Left cardiac atrium (tissue), 4 donors: ENCODE data around the gene PROC. TPM values are rescaled to one million over a fixed set of nuclear protein-coding genes. Genes with fewer than 3 reads are reported as not detected.
A peak's percentile ranks its signal among the peaks of the same experiment; 100 is the strongest.

ENCODE experiments used
- ATAC-seq, 2 donors: fragments of 200-7000 bp; cut with Tn5 transposase; one replicate each; pipeline ENCODE4 v1.9.1; 2020; ENCODE audit warnings: mild to moderate bottlenecking in 2 of 2, moderate library complexity in 2 of 2
- DNase-seq: peaks from one replicate; pipeline ENCODE4 v3.0.0-alpha.2; 2020
- intact Hi-C, 2 donors: fragments of 100-400 bp; cut with DNase I; formaldehyde crosslinking; loops; one replicate each; pipeline versions ENCODE4 v1.14.1 to v1.15.1; 2022 to 2023
- long read RNA-seq: library from polyadenylated mRNA; unstranded; transcript quantifications from one replicate; pipeline ENCODE4 v2.0.0, GENCODE V29; 2021
- total RNA-seq, 2 donors: library from RNA; stranded (reverse); fragmentation: NEBNext Ultra II Directional; extraction: Animal tissue kit (Norgen Biotek cat#: 25700); gene quantifications; one replicate each; pipeline ENCODE4 v1.2.1, GENCODE V29; 2021
- donor health status: DM: no; HTN: yes; CAD: no.
- donor health status: DM: no; HTN: yes; CAD: no; lungs with severe emphysema.
- donor health status: DM: yes; HTN: yes; CAD: no.
- donor health status: Dilated cardiomyopathy.

The PROC gene
- total RNA-seq, result not detected
- long read RNA-seq, result 0 reads

GRCh38 chr2:127418300-127419111 is at the start of gene PROC:
Gene PROC, plus strand, starts transcription at chr2:127418427. Its CDS starts 1,516 bp downstream, at chr2:127419943.
- DNase-seq (no peak), ATAC-seq (no peak)
- intact Hi-C loops, result loop anchor here in 1 of 2 donors (5.0 kb wide), 1 partner anchor 71 kb away; no protein-coding TSS in a partner anchor

GRCh38 chr2:127370010-127370409 is 48.2 kb upstream of the PROC start:
- no peak for ATAC-seq
- intact Hi-C loops, result no loop called here
- DNase-seq, result no peak

- DNase-seq (peak; percentile 55), ATAC-seq (peak; percentile 67 to 92)
- intact Hi-C loops, result no loop called here
These were observed 47.2 kb upstream of the PROC start for GRCh38 chr2:127371037-127371436.

- no peak for DNase-seq
- intact Hi-C loops, result no loop called here
- ATAC-seq, result no peak
These were observed 44.7 kb upstream of the PROC start for GRCh38 chr2:127373362-127374083.

- intact Hi-C loops, result no loop called here
- DNase-seq (no peak), ATAC-seq (no peak)
These were observed 42.0 kb upstream of the PROC start for GRCh38 chr2:127376257-127376656.

GRCh38 chr2:127377262-127377661 is 41.0 kb upstream of the PROC start:
- DNase-seq (no peak), ATAC-seq (no peak)
- intact Hi-C loops, result no loop called here

- DNase-seq, result no peak
- intact Hi-C loops, result no loop called here
- ATAC-seq, result peak in 1 of 2 donors; percentile 47
These were observed 39.5 kb upstream of the PROC start for GRCh38 chr2:127378720-127379119.

GRCh38 chr2:127379712-127380355 is 38.4 kb upstream of the PROC start:
- intact Hi-C loops, result no loop called here

GRCh38 chr2:127381762-127382161 is 36.5 kb upstream of the PROC start:
- no peak for ATAC-seq
- intact Hi-C loops, result no loop called here
- no peak for DNase-seq

More at GRCh38 chr2:127379712-127380355, 38.4 kb upstream of the PROC start:
- DNase-seq (no peak), ATAC-seq (no peak)

- intact Hi-C loops, result no loop called here
- DNase-seq (no peak), ATAC-seq (no peak)
These were observed 35.4 kb upstream of the PROC start for GRCh38 chr2:127382831-127383230.

- no peak for DNase-seq
- ATAC-seq, result no peak
- intact Hi-C loops, result no loop called here
These were observed 33.7 kb upstream of the PROC start for GRCh38 chr2:127384529-127384928.

GRCh38 chr2:127386246-127386645 is 32.0 kb upstream of the PROC start:
- intact Hi-C loops, result no loop called here
- ATAC-seq (no peak), DNase-seq (no peak)

GRCh38 chr2:127386764-127387654 is 31.2 kb upstream of the PROC start:
- ATAC-seq (peak; percentile 86 to 91), DNase-seq (peak; percentile 86)
- intact Hi-C loops, result no loop called here

- intact Hi-C loops, result no loop called here
- peak; percentile 94 to 96 for ATAC-seq
- DNase-seq, result peak; percentile 94
These were observed 30.4 kb upstream of the PROC start, which contains the start of gene MAP3K2 for GRCh38 chr2:127387655-127388422. Gene MAP3K2, minus strand, starts transcription at chr2:127387975. Its CDS starts 44,846 bp downstream, at chr2:127343129.

GRCh38 chr2:127388423-127389164 is 29.6 kb upstream of the PROC start:
- intact Hi-C loops, result no loop called here
- DNase-seq (no peak), ATAC-seq (no peak)

GRCh38 chr2:127389778-127390435 is 28.3 kb upstream of the PROC start:
- ATAC-seq (no peak), DNase-seq (no peak)
- intact Hi-C loops, result no loop called here
